ENCODE data around the gene IER3IP1. TPM values are rescaled to one million over a fixed set of nuclear protein-coding genes. Genes with fewer than 3 reads are reported as not detected.

The IER3IP1 gene
- total and polyA plus RNA-seq, 2 of the 13 experiments (the other 11 are each of a cell fraction or from before 2014, with no cell fraction given) = 18.7 to 26.1 TPM

DNA sequence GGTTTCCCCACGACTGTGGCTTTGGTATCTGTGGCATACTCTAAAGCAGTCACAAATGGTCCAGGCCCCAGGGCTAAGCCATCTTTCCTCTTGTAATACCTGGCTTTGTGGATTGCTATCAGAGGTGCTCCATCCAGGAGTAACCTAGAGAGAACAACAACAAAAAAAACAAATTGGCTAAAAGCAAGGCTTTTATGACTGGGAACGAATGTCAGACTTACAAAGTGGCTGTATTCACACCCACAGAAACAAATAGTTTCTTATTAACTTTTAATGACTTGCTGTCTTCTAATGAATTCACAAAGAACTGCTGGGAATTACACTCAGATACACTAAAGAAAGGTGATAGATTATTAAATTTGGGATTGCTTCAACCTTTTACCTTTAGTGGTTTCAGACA, 61.0 kb downstream of the IER3IP1 start:
- POLR2A ChIA-PET = no interaction called here
- no peaks in the 10 kb centered on the region for H3K9me3 ChIP-seq (ENCODE audit: low read length)
- H3K4me3 ChIP-seq (replicated peaks in 1 of 3; ENCODE audit: insufficient read depth in 1 of 3, low read depth in 2 of 3, low read length in 3 of 3) = no peak overlapping the region
- H3K27me3 ChIP-seq (ENCODE audit: control insufficient read depth in 1 of 2, insufficient read depth in 2 of 2, low read length in 2 of 2) = no peaks in the 10 kb centered on the region
- CTCF ChIA-PET (ENCODE audit: low intra/inter-chr PET ratio, low total read pairs) = no interaction called here
- 89% methylated on average over 2 of the region's 2 CpGs for WGBS (ENCODE audit: low lambda C conversion rate)
- FAIRE-seq (no peak), DNase-seq (ENCODE audit: low spot score) (no peak), ATAC-seq (no peak)
- H3K9ac ChIP-seq (ENCODE audit: insufficient read depth, low read depth, low read length) = no peak overlapping the region
- peaks cover 8 to 48% of the 10 kb centered on the region in 2 experiments for H3K36me3 ChIP-seq (replicated peaks in 1 of 2; ENCODE audit: control insufficient read depth in 1 of 2, insufficient read depth in 2 of 2, low read length in 2 of 2)
- H3K4me1 ChIP-seq (ENCODE audit: insufficient read depth, low read length) = no peaks in the 10 kb centered on the region
- TF ChIP-seq HIVEP1 (CRISPR knock-in tag; IDR thresholded peaks at IDR 0.05) (no peak), CBX2 (IDR thresholded peaks at IDR 0.05; ENCODE audit: low read depth, low read length) (no peak), CBX2 (CRISPR knock-in tag; IDR thresholded peaks at IDR 0.05; ENCODE audit: low read depth) (no peak)
- no peaks in the 10 kb centered on the region for H3K79me2 ChIP-seq (ENCODE audit: insufficient read depth, low read length)
- no peaks in the 10 kb centered on the region for H4K20me1 ChIP-seq (ENCODE audit: insufficient read depth, low read length)
- H3K4me2 ChIP-seq (ENCODE audit: low read depth, low read length) = no peak overlapping the region
- BruUV-seq (replicated peaks) = no TSS peak
- no peak overlapping the region for H2AFZ ChIP-seq (ENCODE audit: low read length)
- no peak overlapping the region for H3K27ac ChIP-seq (ENCODE audit: extremely low read length, insufficient read depth, low read length)
- intact Hi-C loops (cut with micrococcal nuclease; ENCODE audit: unreplicated experiment) (no loop called here), in situ Hi-C loops (cut with HindIII; ENCODE audit: extremely low pct_ligation_motif_present, low pct_unique_long_range_greater_than_20kb) (no loop called here)

DNA sequence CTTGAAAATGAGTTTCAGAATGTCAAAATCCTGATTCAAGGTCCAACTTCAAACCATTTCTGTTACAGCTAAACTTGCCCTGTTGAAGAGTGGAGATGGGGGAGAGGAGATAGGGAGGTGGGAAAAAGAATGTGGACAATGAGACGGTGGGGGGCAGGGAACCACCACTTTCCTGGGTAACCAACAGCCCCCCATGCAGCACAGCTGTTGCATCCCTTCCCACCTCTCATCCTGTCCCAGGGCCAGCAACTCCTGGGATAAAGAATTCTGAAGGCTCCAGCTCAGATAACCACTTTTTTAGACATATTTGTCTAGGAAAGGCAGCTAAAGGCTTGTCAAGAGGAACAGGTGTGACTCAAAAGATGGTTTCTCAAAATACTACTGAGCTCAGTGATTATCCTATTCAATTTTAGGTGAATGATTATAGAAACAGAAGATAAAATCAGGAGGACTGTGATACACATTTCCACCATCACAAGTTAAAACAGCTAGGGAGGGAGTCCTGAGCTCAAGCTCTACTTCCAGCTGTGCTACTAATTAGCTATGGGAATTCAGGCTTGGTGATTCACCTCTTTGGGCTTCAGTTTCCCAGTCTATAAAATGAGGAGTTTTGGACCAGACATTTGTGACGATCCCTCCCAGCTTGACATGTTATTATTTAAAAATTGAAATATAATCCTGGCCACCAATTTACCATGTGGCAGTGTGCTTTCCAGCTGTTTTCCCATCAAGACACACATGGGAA, 62.2 kb downstream of the IER3IP1 start:
- no peaks in the 10 kb centered on the region for H4K20me1 ChIP-seq (ENCODE audit: insufficient read depth, low read length)
- no peak overlapping the region for H3K9ac ChIP-seq (ENCODE audit: insufficient read depth, low read depth, low read length)
- FAIRE-seq (no peak), ATAC-seq (no peak), DNase-seq (ENCODE audit: low spot score) (no peak)
- no peak overlapping the region for H3K4me2 ChIP-seq (ENCODE audit: low read depth, low read length)
- no peak for TF ChIP-seq ZNF383 (CRISPR knock-in tag; IDR thresholded peaks at IDR 0.05; ENCODE audit: borderline replicate concordance)
- TF ChIP-seq ZNF24 (IDR thresholded peaks at IDR 0.05) = no peak
- no peak overlapping the region for H2AFZ ChIP-seq (ENCODE audit: low read length)
- no peaks in the 10 kb centered on the region for H3K9me3 ChIP-seq (ENCODE audit: low read length)
- BruUV-seq (replicated peaks) = no TSS peak
- H3K4me3 ChIP-seq (replicated peaks in 1 of 3; ENCODE audit: insufficient read depth in 1 of 3, low read depth in 2 of 3, low read length in 3 of 3) = no peak overlapping the region
- H3K79me2 ChIP-seq (ENCODE audit: insufficient read depth, low read length) = no peaks in the 10 kb centered on the region
- in situ Hi-C loops (cut with HindIII; ENCODE audit: extremely low pct_ligation_motif_present, low pct_unique_long_range_greater_than_20kb) (no loop called here), intact Hi-C loops (cut with micrococcal nuclease; ENCODE audit: unreplicated experiment) (no loop called here)
- ChIA-PET CTCF (ENCODE audit: low intra/inter-chr PET ratio, low total read pairs) (no interaction called here), POLR2A (no interaction called here)
- no peaks in the 10 kb centered on the region for H3K27me3 ChIP-seq (ENCODE audit: control insufficient read depth in 1 of 2, insufficient read depth in 2 of 2, low read length in 2 of 2)
- H3K36me3 ChIP-seq (replicated peaks in 1 of 2; ENCODE audit: control insufficient read depth in 1 of 2, insufficient read depth in 2 of 2, low read length in 2 of 2) = peaks cover 10 to 50% of the 10 kb centered on the region in 2 experiments
- no peaks in the 10 kb centered on the region for H3K4me1 ChIP-seq (ENCODE audit: insufficient read depth, low read length)
- H3K27ac ChIP-seq (ENCODE audit: extremely low read length, insufficient read depth, low read length) = no peak overlapping the region
- WGBS (ENCODE audit: low lambda C conversion rate) = 100% methylated on average over 2 of the region's 2 CpGs
